Posterior vena cava (tissue), 2 donors: ENCODE measurements around the gene RDM1. TPM values are rescaled to one million over a fixed set of nuclear protein-coding genes. Genes with fewer than 3 reads are reported as not detected.

ENCODE experiments used
- DNase-seq: peaks from one replicate; pipeline ENCODE4 v3.0.0-alpha.2; 2020; ENCODE audit warnings: low spot score
- intact Hi-C, 2 donors: fragments of 100-400 bp; cut with DNase I; formaldehyde crosslinking; loops; one replicate each; pipeline versions ENCODE4 v1.14.1 to v1.14.2; 2022 to 2023
- long read RNA-seq, 2 donors: library from polyadenylated mRNA; unstranded; transcript quantifications; one replicate each; pipeline ENCODE4 v2.0.0, GENCODE V29; 2020 to 2021
- total RNA-seq, 2 donors: library from RNA; stranded (reverse); fragmentation: NEBNext Ultra II Directional; extraction: Animal tissue kit (Norgen Biotek cat#: 25700); gene quantifications; one replicate each; pipeline ENCODE4 v1.2.1, GENCODE V29; 2021
- donor health status: DM: yes; HTN: yes; CAD: no.
- donor health status: DM: yes; HTN: yes; CAD: no.

The RDM1 gene, protein sequence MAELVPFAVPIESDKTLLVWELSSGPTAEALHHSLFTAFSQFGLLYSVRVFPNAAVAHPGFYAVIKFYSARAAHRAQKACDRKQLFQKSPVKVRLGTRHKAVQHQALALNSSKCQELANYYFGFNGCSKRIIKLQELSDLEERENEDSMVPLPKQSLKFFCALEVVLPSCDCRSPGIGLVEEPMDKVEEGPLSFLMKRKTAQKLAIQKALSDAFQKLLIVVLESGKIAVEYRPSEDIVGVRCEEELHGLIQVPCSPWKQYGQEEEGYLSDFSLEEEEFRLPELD
- not detected for total RNA-seq
- long read RNA-seq, donor 1: 0 reads
- long read RNA-seq, donor 2: 0 reads

DNA sequence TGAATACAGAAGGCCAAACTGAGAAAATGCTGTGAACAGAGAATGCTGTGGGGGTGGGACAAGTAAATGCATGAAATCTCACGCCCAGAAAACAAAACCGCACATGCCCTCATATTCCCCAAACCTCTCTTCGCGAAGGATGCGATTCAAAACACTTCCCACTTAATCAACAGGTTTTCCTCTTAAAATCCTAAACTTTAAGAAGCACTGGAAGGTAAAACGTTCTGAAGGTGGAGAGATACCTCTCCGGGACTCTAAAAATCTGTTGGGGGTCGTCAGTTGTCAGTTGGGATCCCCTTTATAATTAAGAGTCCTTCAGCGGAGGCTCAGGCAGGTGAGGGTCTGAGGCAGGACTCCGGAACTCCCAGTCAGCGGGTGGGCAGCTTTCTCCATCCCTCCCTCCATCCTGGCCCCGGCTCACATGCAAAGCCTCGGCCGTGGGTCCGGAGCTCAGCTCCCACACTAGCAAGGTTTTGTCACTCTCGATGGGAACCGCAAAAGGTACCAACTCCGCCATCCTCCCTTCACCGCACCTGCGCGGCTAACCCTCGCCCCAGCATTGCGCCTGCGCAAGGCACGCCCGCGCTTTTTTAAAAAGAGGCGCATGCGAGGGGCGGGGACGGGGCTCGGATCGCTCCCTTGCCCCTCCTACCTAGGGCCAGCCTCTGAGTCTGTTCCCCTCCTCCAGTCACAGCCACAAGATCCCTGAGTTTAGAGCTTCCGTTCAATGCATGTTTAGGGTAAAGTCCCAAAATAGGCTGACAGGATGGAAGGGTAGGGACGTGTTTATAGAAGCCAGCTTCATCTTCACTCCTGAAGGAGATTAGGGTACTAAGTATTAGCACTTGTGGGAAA lies at the start of gene RDM1:
Gene RDM1, minus strand, starts transcription at position 563 of the 855 bp plus-strand sequence. Its CDS starts 46 bp downstream, at position 517.
- DNase-seq: peak; percentile 85
- intact Hi-C loops: no loop called here

- no peak for DNase-seq
- intact Hi-C loops: no loop called here
Observed at GRCh38 chr17:35978346-35978745, 47.8 kb upstream of the RDM1 start.

DNA sequence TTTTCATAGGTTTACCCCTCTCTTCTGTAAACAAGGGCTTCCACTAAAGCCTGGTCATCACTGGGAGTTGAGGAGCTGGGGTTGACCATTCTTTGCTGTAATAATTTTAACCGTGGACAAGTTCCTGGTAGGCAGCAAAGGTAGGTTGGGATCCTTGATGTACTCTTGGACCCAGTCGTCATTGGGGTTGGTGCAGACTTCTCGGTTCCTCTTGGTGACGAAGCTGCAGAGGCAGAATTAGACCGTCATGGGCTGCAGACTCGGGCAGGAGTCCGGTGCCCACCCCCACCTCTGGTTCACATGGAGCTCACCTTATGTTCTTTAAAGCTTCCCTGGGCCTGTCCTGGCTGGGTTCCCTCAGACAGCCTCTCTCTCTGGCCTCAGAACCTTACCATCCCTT lies 46.9 kb upstream of the RDM1 start:
- no peak for DNase-seq
- intact Hi-C loops: no loop called here

- intact Hi-C loops: no loop called here
- no peak for DNase-seq
Observed at GRCh38 chr17:35973333-35974260, 43.0 kb upstream of the RDM1 start.

DNA sequence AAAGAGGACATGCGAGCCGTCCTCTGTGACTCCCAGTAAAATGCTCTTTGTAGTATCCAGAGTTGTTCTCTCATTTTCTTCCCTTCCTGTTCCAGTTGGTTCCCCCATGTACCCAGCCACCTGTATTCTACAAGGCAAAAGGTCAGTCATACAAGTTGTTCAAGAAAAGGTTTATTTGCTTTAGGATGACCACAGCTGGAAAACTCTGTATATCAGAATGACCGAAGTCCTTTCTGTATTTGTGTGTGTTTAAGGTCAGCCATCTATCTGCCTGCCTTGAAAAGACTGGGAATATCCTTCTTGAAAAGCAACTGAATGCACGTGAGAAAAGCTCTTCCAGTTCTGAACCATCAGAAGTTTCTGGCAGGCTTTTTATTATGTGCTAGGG lies 42.4 kb upstream of the RDM1 start:
- intact Hi-C loops: no loop called here
- DNase-seq: no peak

DNA sequence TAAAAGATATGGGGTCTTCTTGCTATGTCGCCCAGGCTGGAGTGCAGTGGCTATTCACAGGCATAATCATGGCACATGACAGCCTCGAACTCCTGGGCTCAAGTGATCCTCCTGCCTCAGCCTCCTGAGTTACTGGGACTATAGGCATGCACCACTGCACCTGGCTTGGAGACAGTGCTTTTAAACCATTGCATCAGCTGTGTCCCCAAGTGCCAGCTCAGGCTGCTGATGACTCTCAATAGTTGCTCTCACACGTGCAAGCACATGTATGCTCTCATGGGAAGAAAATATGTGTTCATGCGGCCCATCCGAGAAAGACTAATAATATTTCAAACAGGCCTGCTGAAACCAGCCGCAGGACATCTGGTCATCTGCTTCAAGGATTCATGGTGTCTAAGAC lies 42.0 kb upstream of the RDM1 start:
- intact Hi-C loops: no loop called here
- no peak for DNase-seq

DNA sequence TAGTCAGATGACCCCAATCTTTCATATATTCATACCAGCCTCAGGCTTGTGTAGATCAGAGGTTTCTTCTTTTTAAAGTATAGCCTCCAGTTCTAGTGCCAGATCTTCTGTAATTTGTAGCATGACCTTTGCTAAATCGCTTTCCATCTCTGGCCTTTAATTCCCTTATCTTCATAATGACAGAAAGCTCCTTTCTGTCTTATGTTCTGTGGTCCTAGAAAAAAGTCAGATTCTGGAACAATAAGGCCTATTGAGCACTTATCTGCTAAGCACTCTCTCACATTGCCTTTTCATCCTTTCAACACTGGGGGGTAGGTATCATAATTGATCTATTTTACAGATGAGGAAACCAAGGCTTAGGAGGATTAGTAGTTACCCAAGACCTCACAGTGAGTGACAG lies 41.5 kb upstream of the RDM1 start:
- intact Hi-C loops: no loop called here
- DNase-seq: no peak

GRCh38 chr17:35969558-35970380 lies 39.2 kb upstream of the RDM1 start:
- DNase-seq: no peak
- intact Hi-C loops: loop anchor here (5.0 to 10.0 kb wide), 3 partner anchors 178 to 515 kb away; partner anchors contain the start of gene ZNHIT3 (in 1 of the 2)

- DNase-seq: no peak
- intact Hi-C loops: loop anchor here (5.0 to 10.0 kb wide), 3 partner anchors 179 to 516 kb away; partner anchors contain the start of gene ZNHIT3 (in 1 of the 2)
Observed at GRCh38 chr17:35968520-35969054, 38.0 kb upstream of the RDM1 start.

GRCh38 chr17:35965272-35965671 lies 34.7 kb upstream of the RDM1 start:
- intact Hi-C loops: loop anchor here (5.0 to 10.0 kb wide), 3 partner anchors 182 to 520 kb away; partner anchors contain the start of gene ZNHIT3 (in 1 of the 2)
- DNase-seq: no peak

- no peak for DNase-seq
- intact Hi-C loops: loop anchor here in 1 of 2 donors (10.0 kb wide), 1 partner anchor 521 kb away; the partner anchor contains the start of gene ZNHIT3
Observed at GRCh38 chr17:35963663-35964062, 33.1 kb upstream of the RDM1 start.

DNA sequence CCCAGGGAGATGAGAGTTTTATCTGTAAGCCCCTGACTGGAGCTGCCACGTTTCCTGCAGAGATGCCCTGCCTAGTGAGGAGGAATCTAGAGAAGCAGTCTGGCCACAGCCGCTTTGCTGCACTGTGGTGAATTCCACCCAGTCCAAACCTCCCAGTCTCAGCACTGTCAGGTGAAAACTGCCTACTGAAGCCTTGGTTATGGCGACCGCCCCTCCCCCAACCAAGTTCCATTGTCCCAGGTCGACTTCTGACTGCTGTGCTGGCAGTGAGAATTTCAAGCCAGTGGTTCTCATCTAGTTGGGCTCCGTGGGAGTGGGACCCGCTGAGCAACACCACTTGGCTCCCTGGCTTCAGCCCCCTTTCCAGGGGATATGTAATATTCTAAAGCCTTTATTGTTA lies 23.1 kb upstream of the RDM1 start:
- no peak for DNase-seq
- intact Hi-C loops: no loop called here

- intact Hi-C loops: no loop called here
- DNase-seq: no peak
Observed at GRCh38 chr17:35949401-35949800, 18.8 kb upstream of the RDM1 start.

DNA sequence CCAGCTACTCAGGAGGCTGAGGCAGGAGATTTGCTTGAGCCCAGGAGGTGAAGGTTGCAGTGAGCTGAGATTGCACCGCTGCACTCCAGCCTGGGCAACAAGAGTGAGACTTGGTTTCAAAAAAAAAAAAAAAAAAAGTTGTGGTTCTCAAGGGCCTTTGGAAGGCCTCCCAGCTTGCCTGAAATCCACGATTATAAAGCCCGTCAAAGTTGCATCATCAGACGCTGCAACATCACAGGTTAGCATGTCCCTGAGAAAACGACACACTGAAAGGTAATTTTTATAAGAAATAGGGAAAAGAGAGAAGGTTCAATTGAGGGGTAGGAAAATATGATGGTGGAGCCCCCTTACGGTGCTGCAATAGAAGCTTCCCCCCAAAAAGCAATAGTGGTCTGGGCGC lies 17.5 kb upstream of the RDM1 start:
- DNase-seq: no peak
- intact Hi-C loops: no loop called here

DNA sequence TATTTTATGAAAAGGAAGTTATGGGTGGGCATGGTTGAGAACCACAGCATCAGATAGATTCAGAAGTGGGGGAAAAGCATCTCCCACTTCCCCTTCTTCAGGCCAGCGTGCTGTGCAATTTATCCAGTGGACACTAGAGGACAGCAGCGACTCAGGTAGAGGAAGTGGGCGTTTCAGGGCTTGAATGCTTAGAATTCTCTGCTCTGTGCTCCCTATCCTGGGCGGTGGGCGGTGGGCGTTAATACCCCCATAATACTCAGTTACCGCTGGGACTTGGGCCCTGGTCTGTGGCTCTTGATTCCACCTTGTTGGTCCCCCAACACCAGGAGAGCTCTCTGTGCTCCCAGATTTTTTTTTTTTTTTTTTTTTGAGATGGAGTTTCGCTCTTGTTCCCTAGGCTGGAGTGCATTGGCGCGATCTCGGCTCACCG lies 16.6 kb upstream of the RDM1 start:
- no peak for DNase-seq
- intact Hi-C loops: no loop called here

GRCh38 chr17:35944151-35944550 lies 13.6 kb upstream of the RDM1 start:
- no peak for DNase-seq
- intact Hi-C loops: no loop called here

- intact Hi-C loops: no loop called here
- no peak for DNase-seq
Observed at GRCh38 chr17:35943537-35943936, 13.0 kb upstream of the RDM1 start, which contains the start of gene LYZL6. Gene LYZL6 (minus strand): TSS chr17:35943713. CDS start chr17:35939356, 4,357 bp downstream.

DNA sequence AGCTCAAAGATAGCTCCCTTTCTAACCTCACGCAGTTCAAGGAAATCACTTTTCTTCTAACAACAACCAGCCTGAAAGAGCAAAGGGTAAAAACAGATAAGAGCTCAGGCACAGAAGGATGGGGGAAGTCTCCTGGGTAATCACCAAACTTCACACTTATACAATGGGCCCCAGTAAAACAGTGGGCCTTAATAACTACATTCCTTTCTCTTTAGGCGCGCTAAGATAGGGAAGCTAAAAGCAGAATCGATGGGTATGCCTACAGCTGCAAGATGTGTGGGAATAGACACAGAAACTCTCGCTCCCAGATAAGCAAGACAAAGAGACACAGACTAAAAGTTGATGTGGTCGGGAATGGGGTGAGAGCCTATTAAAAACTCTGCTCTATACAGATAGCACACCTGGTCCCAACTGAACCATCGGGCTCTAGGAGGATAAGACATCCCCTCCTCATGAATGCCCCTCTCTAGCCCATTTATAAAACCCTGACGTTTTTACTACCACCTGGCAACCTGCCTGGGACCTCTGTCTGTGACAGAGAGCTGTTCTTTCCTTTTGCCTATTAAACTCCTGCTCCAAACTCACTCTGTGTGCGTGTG lies 12.1 kb upstream of the RDM1 start:
- intact Hi-C loops: no loop called here
- no peak for DNase-seq
